PC-3 (cell line): ENCODE measurements around the gene CAMK2A.

Experiments used
- EZH2 ChIP-seq: fragments of 300-600 bp; sonication (generic); IDR thresholded peaks from one replicate; pipeline ENCODE4 v1.6.1; 2017; ENCODE audit warnings: antibody characterized with exemption, mild to moderate bottlenecking, low read length; ENCODE audit not compliant: unreplicated experiment
- TF ChIP-seq, protein P1 (sequence below): fragments of 300-600 bp; sonication (generic); conservative IDR thresholded peaks from 2 replicates; pipeline ENCODE4 v1.5.1; 2017; ENCODE audit warnings: antibody characterized with exemption, low read depth, mild to moderate bottlenecking, low read length

- no peak for TF ChIP-seq EZH2
- TF ChIP-seq, protein P1, sequence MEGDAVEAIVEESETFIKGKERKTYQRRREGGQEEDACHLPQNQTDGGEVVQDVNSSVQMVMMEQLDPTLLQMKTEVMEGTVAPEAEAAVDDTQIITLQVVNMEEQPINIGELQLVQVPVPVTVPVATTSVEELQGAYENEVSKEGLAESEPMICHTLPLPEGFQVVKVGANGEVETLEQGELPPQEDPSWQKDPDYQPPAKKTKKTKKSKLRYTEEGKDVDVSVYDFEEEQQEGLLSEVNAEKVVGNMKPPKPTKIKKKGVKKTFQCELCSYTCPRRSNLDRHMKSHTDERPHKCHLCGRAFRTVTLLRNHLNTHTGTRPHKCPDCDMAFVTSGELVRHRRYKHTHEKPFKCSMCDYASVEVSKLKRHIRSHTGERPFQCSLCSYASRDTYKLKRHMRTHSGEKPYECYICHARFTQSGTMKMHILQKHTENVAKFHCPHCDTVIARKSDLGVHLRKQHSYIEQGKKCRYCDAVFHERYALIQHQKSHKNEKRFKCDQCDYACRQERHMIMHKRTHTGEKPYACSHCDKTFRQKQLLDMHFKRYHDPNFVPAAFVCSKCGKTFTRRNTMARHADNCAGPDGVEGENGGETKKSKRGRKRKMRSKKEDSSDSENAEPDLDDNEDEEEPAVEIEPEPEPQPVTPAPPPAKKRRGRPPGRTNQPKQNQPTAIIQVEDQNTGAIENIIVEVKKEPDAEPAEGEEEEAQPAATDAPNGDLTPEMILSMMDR: no peak
These were observed 29.3 kb upstream of the CAMK2A start for GRCh38 chr5:150318613-150319483.
